Dendritic cell treated with granulocyte-macrophage colony-stimulating factor and Interleukin-4, amounts not matched to agents 40 ng/mL and 50 ng/mL, for 4 days (primary cell): Measurements from ENCODE around the gene OR51T1.

Experiments used
- H3K27ac Mint-ChIP-seq: one replicate; pipeline ENCODE4 v1.8.0; 2022; ENCODE audit warnings: mild to moderate bottlenecking, mixed read lengths
- H3K27me3 Mint-ChIP-seq: one replicate; pipeline ENCODE4 v1.8.0; 2022; ENCODE audit warnings: mild to moderate bottlenecking, mixed read lengths
- H3K36me3 Mint-ChIP-seq: one replicate; pipeline ENCODE4 v1.8.0; 2022; ENCODE audit warnings: low read depth, mixed read lengths
- H3K4me1 Mint-ChIP-seq: one replicate; pipeline ENCODE4 v1.8.0; 2022; ENCODE audit warnings: low read depth, mixed read lengths
- H3K4me3 Mint-ChIP-seq: one replicate; pipeline ENCODE4 v1.8.0; 2022; ENCODE audit warnings: mild to moderate bottlenecking, moderate library complexity, mixed read lengths
- H3K9me3 Mint-ChIP-seq: one replicate; pipeline ENCODE4 v1.8.0; 2022; ENCODE audit warnings: mixed read lengths
- intact Hi-C: fragments of 100-400 bp; cut with micrococcal nuclease; formaldehyde crosslinking; loops from one replicate; pipeline ENCODE4 v1.15.0; 2022

Gene OR51T1

DNA sequence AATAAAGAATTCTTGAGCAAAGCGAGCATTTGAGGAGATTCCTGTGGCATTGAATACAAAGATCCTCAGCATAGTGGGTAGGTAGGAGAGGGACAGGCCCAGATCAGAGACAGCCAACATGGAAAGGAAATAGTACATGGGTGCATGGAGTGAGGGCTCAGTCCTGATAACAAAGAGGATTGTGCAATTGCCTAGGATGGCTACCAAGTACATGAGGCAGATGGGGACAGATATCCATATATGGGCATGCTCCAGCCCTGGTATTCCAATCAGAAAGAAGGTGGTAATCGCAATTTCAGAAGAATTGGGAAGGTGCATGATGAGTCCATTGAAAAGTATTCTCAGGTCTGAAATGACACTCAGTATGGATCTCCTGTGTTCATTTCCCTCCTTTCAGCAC is 8.6 kb downstream of the OR51T1 start:
- H3K4me3 Mint-ChIP-seq = no peak overlapping the region
- intact Hi-C loops = no loop called here
- H3K27ac Mint-ChIP-seq = no peak overlapping the region
- no peaks in the 10 kb centered on the region for H3K4me1 Mint-ChIP-seq
- H3K36me3 Mint-ChIP-seq = no peaks in the 10 kb centered on the region
- peaks cover 11% of the 10 kb centered on the region for H3K9me3 Mint-ChIP-seq
- no peaks in the 10 kb centered on the region for H3K27me3 Mint-ChIP-seq

- H3K36me3 Mint-ChIP-seq = no peaks in the 10 kb centered on the region
- no peaks in the 10 kb centered on the region for H3K27me3 Mint-ChIP-seq
- H3K4me3 Mint-ChIP-seq = no peak overlapping the region
- H3K27ac Mint-ChIP-seq = no peak overlapping the region
- H3K9me3 Mint-ChIP-seq = peaks cover 11% of the 10 kb centered on the region
- H3K4me1 Mint-ChIP-seq = no peaks in the 10 kb centered on the region
- intact Hi-C loops = no loop called here
Measured at GRCh38 chr11:4891996-4892640, 10.4 kb downstream of the OR51T1 start.

DNA sequence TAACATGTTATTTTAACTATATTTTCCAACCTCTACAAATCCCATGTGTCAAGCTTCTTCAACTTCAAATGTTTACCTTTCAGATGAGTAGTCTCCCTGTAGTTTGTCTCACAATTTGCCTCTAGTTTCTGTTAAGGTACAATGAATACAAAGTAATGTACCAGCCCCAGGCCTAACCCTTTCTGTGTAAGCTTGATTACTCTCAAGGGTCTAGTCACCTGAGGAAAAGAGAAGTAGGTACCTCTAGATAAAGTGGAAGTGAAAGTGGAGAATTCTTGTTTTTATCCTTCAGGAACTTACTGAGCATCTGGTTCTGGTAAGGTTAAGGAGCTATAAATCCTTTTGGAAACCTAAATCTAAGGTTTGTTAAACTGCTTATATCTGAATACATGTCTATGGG is 21.8 kb downstream of the OR51T1 start, which contains the start of gene OR51A7:
OR51A7 (plus strand) TSS at position 300 of the 400 bp plus-strand sequence. CDS start 3,587 bp downstream, outside the sequence.
- H3K36me3 Mint-ChIP-seq = no peaks in the 10 kb centered on the region
- H3K27me3 Mint-ChIP-seq = no peaks in the 10 kb centered on the region
- intact Hi-C loops = no loop called here
- H3K27ac Mint-ChIP-seq = no peak within 1 kb of the TSS
- peaks cover 3% of the 10 kb centered on the region for H3K9me3 Mint-ChIP-seq
- no peak within 1 kb of the TSS for H3K4me3 Mint-ChIP-seq
- H3K4me1 Mint-ChIP-seq = no peaks in the 10 kb centered on the region

GRCh38 chr11:4916581-4916980 is 34.9 kb downstream of the OR51T1 start:
- H3K27me3 Mint-ChIP-seq = no peaks in the 10 kb centered on the region
- no peak overlapping the region for H3K4me3 Mint-ChIP-seq
- H3K36me3 Mint-ChIP-seq = no peaks in the 10 kb centered on the region
- H3K9me3 Mint-ChIP-seq = peaks cover 7% of the 10 kb centered on the region
- no peaks in the 10 kb centered on the region for H3K4me1 Mint-ChIP-seq
- H3K27ac Mint-ChIP-seq = no peak overlapping the region
- intact Hi-C loops = no loop called here

DNA sequence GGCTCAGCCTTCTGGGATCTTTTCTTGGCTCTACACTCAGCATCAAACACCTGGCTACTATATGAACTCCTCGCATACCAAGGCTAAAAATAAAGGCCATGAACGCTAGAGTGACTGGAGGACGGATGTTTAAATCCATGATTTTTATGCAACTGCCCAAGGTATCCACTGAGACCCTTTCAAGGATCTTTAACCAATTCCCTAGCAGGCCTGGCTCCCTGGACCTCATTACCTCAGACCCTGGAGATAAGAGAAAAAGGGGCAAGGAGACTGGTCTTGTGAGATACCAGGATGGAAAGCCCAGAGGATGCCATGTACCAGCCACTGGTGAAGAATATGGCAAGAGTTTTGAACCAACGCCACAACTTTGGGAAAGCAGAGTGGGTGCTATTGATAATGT is 37.5 kb downstream of the OR51T1 start, which contains the start of gene OR51G2:
OR51G2 (minus strand) TSS at position 101 of the 400 bp plus-strand sequence. CDS start 3,687 bp downstream, outside the sequence.
- no peak within 1 kb of the TSS for H3K27ac Mint-ChIP-seq
- no peaks in the 10 kb centered on the region for H3K36me3 Mint-ChIP-seq
- no peak within 1 kb of the TSS for H3K4me3 Mint-ChIP-seq
- H3K27me3 Mint-ChIP-seq = no peaks in the 10 kb centered on the region
- H3K4me1 Mint-ChIP-seq = no peaks in the 10 kb centered on the region
- peaks cover 7% of the 10 kb centered on the region for H3K9me3 Mint-ChIP-seq
- intact Hi-C loops = no loop called here

DNA sequence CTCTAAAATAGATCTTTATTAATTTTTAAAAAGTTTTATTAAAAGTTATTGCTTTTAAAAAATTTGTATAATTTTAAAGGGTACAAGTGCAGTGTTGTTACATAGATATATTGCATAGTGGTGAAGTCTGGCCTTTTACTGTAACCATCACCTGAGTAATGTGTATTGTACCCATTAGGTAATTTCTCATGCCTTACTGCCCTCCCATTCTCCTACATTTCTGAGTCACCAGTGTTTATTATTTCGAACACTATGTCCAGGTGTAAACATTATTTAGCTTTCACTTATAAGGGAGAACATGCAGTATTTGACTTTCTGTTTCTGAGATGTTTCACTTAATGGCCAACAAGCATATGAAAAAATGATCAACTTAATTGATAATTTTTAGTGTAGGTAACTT is 40.1 kb downstream of the OR51T1 start:
- H3K36me3 Mint-ChIP-seq = no peaks in the 10 kb centered on the region
- no peaks in the 10 kb centered on the region for H3K27me3 Mint-ChIP-seq
- H3K4me1 Mint-ChIP-seq = no peaks in the 10 kb centered on the region
- H3K9me3 Mint-ChIP-seq = no peaks in the 10 kb centered on the region
- H3K4me3 Mint-ChIP-seq = no peak overlapping the region
- intact Hi-C loops = no loop called here
- no peak overlapping the region for H3K27ac Mint-ChIP-seq

- H3K4me1 Mint-ChIP-seq = no peaks in the 10 kb centered on the region
- H3K36me3 Mint-ChIP-seq = no peaks in the 10 kb centered on the region
- H3K27ac Mint-ChIP-seq = no peak overlapping the region
- no peaks in the 10 kb centered on the region for H3K9me3 Mint-ChIP-seq
- H3K27me3 Mint-ChIP-seq = no peaks in the 10 kb centered on the region
- intact Hi-C loops = no loop called here
- H3K4me3 Mint-ChIP-seq = no peak overlapping the region
Measured at GRCh38 chr11:4922304-4922703, 40.6 kb downstream of the OR51T1 start.

DNA sequence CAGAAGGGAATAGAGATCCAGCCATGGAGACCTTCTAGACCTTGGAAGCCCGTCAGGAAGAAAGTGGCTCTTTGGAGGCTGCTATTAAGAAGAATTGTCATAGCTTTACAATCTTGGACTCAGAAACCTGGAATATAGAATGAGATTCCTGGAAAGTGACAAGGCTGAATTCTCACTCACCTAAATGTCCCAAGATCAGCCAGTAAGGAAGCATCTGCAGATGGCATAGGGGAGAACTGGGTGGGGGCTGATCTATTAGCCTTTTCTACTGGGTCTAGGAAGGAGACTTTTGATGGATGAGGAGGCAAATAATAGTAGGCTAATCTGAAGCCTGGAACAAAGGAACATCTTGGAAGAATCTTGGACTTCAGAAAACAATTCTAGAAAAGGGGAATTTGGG is 42.5 kb downstream of the OR51T1 start, which contains the start of gene OR51G1:
OR51G1 (minus strand) TSS at position 101 of the 400 bp plus-strand sequence; CDS start at position 101, 0 bp downstream.
- no peak within 1 kb of the TSS for H3K4me3 Mint-ChIP-seq
- no peaks in the 10 kb centered on the region for H3K9me3 Mint-ChIP-seq
- no peaks in the 10 kb centered on the region for H3K36me3 Mint-ChIP-seq
- H3K4me1 Mint-ChIP-seq = no peaks in the 10 kb centered on the region
- no peak within 1 kb of the TSS for H3K27ac Mint-ChIP-seq
- intact Hi-C loops = no loop called here
- H3K27me3 Mint-ChIP-seq = no peaks in the 10 kb centered on the region

- H3K9me3 Mint-ChIP-seq = no peaks in the 10 kb centered on the region
- H3K27ac Mint-ChIP-seq = no peak overlapping the region
Measured at GRCh38 chr11:4926608-4927007, 44.9 kb downstream of the OR51T1 start.

More at GRCh38 chr11:4926608-4927007, 44.9 kb downstream of the OR51T1 start:
- Mint-ChIP-seq H3K4me3 (no peak overlapping the region), H3K36me3 (no peaks in the 10 kb centered on the region), H3K27me3 (no peaks in the 10 kb centered on the region), H3K4me1 (no peaks in the 10 kb centered on the region)
- intact Hi-C loops = no loop called here
